GM18951 (cell line): ENCODE measurements around the gene POFUT1.
"Not testable (repeated sequence)": the region's sequence is repeated elsewhere in the genome, so short reads cannot be mapped to it uniquely, and the experiment has no call there.

Experiments used
- POLR2A ChIP-seq: IDR thresholded peaks from 4 replicates; pipeline ENCODE4 v1.6.1; 2011; ENCODE audit warnings: mild to moderate bottlenecking; ENCODE audit not compliant: insufficient read length, insufficient read depth; ENCODE audit errors: extremely low read depth
- in situ Hi-C: fragments of 300-500 bp; cut with MboI; formaldehyde crosslinking; loops from one replicate; pipeline ENCODE4 v1.12.0; 2022; ENCODE audit warnings: low sequenced_read_pairs, mixed read lengths, inconsistent platforms; ENCODE audit not compliant: unreplicated experiment

Gene POFUT1

DNA sequence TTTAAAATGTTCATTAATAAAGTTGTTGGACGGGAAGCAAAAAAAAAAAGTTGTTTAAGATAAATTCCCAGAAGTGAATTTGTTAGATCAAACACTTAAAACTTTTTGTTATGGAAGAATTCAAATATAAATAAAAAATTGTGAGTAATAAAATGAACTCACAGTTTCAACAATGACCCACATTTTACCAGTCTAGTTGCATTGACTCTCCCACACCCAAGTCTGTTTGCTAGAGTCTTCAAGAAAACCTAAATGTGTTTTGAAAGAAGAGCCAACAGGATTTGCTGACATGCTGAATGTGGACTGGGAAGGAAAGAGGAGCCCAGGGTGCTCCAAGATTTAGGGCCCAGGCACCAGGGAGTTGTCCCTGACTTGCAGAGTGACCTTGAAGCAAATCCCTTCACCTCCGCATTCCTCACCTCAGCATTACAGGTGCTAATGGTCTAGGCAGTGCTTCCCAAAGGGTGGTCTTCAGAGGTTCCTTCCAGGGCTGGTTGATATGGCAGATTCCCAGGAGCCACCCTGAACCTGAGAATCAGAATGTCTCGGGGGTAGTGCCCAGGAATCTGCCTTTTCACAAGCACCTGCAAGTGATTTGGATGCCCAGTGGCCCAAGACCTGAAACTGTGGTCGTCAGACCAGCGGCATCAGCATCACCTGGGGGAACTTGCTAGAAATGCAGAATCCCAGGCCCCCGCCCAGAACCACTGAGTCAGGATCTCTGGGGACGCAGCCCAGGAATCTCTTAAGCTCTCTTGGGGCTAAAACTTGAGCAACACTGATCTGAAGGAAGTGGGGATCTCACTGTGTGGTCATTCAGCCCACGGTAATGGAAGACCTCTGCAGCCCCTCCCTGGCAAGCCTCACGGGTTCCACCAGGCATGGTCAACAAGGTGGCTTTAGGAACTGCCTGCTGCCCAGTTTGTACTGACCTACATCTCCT, 31.1 kb downstream of the POFUT1 start:
- in situ Hi-C loops = no loop called here
- TF ChIP-seq POLR2A = no peak

DNA sequence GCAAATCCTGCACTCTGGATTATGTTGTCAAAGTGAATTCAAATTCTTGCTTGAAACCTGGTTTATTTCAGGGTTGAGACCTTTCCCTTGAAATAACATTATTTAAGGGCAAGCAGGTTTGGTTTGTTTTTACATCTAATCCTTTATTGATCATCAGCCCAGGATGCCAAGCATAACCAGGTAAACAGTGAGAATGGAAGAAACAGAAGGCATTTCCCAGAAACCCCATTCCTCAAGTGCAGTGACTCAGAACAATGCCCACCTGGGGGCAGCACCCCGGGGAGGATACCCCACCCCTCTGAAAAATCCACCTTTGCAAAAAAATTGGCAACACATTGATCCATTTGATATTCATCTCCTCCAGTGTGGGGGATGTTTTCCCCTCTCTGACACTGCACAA, 32.5 kb downstream of the POFUT1 start:
- no peak for TF ChIP-seq POLR2A
- in situ Hi-C loops = no loop called here

DNA sequence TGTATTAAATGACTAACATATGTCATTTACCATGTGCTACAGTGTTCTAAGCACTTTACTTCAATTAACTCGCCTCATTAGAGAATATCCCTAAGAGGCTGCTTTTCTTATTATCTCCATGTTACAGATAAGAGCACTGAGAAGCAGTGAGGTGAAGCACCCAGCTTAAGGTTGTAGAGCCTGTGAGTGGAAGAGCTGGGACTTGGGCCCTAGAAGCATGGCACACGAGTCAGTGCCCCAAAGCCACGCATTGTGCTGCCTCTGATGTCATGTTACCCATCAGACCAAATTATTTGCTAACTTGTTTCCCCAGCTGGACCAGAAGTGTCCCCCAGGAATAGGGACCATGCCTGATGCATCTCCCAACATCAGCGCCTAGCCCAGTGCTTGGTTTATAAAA, 34.1 kb downstream of the POFUT1 start:
- in situ Hi-C loops = no loop called here
- no peak for TF ChIP-seq POLR2A

DNA sequence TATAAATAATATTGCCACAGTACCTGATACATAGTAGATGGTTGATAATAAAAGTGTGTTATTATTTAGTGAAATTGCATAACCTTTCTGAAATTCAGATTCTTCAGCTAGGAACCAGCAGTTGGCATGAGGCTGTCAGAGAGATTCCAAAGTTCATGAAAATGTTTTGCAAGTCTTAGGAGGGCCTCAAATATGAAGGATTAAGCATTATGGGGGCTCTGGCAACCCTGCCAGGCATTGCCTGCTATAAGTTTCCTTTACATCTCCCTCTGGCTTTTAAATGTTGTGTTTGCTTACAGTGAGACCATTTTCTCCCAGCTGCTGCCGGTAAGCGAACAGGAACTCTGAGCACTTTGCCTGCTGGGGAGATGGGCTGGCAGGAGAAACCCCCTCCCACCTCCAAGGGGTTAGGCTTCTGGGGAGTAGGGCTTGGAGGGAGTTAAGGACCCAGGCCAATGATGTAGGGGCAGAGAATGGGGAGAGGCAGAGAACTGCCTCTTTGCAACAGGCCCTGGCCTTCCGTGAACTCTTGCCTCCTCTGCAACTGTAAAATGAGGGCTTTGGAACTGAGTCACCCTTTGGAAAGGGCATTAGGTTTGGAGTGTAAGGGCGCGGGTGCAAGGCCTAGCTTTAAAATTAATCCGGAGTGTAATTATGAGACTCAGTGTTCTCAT, 36.6 kb downstream of the POFUT1 start:
- in situ Hi-C loops = no loop called here
- TF ChIP-seq POLR2A = no peak

DNA sequence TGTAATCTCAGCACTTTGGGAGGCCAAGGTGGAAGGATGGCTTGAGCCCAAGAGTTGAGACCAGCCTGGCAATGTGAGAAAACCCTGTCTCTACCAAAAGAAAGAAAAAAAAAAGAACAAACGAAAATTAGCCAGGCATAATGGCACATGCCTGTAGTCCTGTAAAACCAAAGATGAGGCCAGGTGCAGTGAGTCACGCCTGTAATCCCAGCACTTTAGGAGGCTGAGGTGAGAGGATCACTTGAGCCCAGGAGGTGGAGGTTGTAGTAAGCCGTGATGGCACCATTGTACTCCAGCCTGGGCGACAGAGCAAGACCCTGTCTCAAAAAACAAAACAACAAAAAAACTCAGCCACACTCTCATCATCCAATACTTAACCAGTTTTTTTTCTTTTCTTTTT, 37.3 kb downstream of the POFUT1 start:
- in situ Hi-C loops = no loop called here
- no peak for TF ChIP-seq POLR2A

DNA sequence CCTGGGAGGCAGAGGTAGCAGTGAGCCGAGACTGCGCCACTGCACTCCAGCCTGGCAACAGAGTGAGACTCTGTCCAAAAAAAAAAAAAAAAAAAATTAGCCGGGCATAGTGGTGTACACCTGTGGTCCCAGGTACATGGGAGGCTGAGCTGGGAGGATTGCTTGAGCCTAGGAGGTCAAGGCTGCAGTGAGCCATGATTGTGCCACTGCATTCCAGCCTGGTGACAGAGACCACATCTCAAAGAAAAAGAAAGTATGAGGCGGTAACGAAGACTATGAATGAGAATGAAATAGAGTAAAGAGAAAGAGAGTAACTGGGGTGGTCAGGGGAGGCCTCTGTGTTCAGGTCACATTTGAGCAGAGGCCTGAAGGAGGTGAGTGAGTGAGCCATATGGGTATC, 38.5 kb downstream of the POFUT1 start:
- in situ Hi-C loops = not testable (repeated sequence)

DNA sequence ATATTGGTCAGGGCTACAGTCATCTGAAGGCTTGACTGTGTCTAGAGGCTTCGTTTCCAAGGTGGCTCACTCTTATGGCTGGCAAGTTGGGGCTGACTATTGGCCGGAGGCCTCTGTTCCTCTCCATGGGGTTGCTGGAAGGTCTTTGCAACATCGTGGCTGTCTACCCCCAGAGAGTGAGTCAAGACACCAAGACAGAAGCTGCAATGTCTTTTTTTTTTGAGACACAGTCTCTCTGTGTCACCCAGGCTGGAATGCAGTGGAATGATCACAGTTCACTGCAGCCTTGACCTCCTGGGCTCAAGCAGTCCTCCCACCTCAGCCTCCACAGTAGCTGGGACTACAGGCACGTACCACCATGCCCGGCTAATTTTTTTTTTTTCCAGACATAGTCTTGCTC, 40.4 kb downstream of the POFUT1 start:
- in situ Hi-C loops = no loop called here
- TF ChIP-seq POLR2A = no peak

DNA sequence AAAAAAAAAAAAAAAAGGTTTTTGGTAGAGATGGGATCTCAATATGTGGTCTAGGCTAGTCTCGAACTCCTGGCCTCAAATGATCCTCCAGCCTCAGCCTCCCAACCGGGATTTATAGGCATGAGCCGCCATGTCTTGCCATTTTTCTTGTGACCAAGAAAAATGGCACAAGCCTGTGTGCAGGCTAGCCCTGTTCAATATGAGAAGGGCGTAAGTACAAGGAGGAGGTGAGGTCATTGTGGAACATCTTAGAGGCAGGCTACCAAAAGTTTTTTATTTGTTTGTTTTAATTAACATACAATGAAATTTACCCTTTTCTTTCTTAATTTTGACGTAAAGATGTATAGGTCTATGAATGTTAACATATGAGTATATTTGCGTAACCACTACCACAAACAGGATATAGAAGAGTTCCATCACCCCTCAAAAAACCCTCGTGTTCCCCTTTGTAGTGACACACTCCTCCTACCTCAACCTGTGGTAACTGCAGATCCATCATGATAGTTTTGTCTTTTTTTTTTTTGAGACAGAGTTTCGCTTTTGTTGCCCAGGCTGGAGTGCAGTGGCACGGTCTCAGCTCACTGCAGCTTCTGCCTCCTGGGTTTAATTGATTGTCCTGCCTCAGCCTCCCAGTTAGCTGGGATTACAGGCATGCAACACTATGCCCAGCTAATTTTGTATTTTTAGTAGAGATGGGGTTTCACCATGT, 41.5 kb downstream of the POFUT1 start:
- in situ Hi-C loops = no loop called here
- TF ChIP-seq POLR2A = no peak

DNA sequence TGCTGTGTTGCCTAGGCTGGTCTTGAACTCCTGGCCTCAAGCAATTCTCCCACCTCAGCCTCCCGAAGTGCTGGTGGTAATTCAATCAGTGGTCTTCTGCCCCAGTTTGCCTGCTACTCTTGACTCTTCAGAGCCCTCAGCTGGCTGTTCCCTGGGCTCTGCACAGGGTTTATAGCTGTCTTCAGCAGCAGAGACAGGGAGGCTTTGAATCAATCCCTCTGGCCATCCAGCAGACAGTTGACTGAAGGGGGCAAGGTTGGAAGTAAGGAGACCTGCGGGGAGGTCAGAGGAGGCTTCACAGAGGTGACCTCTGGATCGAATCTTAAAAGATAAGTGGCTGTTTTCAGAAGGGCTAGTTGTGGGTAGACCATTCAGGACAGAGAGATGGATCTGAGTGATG, 43.8 kb downstream of the POFUT1 start:
- TF ChIP-seq POLR2A = no peak
- in situ Hi-C loops = no loop called here

DNA sequence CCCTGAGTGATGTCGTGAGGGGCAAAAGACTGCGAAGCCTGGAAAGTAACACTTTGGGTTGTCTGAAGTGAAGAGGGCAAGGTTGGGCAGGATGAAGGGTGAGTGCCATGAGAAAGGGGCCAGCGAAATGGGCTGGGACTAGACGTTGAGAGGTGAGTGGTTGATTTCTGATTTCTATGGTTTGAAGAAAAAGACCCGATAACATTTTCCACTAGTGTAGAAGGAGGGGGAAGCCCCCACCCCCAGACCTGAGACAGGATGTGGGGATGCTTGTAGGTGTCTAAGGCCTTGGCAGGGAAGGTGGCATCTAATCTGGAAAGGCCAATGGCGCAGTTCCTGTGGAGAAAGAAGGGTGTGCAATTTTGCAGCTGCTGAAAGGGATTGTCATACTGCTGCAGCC, 44.5 kb downstream of the POFUT1 start:
- in situ Hi-C loops = no loop called here
- no peak for TF ChIP-seq POLR2A

DNA sequence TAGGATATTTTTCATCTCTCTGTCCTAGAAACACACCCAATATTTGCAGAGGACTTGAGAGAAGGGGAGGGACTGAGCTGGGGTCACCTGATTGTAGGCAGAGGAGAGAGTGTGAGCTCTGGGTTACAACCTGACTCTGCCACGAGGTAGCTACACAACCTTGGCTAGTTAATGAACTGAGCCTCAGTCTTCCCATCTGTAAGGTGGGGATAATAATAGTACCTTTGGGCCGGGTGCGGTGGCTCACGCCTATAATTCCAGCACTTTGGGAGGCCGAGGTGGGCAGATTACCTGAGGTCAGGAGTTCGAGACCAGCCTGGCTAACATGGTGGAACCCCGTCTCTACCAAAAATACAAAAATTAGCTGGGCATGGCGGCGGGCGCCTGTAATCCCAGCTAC, 53.3 kb downstream of the POFUT1 start:
- in situ Hi-C loops = not testable (repeated sequence)

DNA sequence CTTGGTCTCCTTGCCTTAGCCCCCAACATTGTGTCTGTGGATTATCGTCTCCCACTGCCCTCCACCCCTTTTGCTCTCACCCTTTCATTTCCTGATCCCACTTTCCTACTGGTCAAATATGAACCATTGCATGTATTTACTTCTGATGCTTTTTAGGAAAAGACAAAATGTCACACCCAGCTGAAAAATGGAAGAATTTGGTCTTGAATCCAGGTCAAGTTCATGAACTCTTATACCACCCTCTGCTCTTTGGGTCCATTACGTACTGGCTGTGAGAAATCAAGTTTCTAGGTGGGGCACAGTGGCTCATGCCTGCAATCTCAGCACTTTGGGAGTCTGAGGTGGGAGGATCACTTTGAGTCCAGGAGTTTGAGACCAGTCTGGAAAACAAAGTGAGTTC, 54.0 kb downstream of the POFUT1 start:
- TF ChIP-seq POLR2A = no peak
- in situ Hi-C loops = no loop called here

DNA sequence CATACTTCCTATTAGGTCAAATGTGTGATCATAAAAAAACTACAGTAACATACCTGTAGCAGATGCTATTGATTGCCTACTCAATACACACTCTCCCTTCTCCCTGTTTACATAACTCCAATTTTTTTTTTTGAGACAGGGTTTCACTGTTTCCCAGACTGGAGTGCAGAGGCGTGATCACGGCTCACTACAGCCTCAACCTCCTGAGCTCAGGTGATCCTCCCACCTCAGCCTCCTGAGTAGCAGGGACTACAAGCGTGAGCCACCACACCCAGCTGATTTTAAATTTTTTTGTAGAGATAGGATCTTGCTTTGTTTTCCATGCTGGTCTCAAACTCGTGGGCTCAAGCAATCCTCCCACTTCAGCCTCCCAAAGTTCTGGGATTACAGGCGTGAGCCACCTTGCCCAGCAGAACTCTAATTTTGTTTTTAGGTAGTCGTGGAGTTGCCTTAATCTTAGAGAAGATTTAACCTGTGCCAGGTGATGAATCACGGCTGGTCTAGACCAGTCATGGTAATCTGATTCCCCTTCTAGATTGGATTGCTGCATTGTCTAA, 55.8 kb downstream of the POFUT1 start:
- in situ Hi-C loops = no loop called here
- no peak for TF ChIP-seq POLR2A

DNA sequence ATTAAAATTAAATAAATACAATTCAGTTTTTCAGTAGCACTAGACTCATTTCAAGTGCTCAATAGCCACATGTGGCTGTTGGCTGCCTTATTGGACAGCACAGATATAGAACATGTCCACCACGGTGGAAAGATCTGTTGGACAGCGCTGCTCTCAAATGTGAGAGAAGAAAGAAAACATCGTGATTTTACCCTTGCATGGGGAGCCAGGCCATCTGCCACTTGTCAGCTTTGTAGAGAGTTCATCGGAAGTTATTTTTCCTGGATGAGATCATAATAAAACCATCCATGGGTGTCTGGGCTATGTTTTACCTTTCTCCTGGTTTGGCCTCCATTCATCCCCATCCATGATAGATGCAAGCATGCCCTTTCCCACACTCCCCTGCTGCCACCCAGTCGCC, 63.9 kb downstream of the POFUT1 start:
- in situ Hi-C loops = no loop called here

DNA sequence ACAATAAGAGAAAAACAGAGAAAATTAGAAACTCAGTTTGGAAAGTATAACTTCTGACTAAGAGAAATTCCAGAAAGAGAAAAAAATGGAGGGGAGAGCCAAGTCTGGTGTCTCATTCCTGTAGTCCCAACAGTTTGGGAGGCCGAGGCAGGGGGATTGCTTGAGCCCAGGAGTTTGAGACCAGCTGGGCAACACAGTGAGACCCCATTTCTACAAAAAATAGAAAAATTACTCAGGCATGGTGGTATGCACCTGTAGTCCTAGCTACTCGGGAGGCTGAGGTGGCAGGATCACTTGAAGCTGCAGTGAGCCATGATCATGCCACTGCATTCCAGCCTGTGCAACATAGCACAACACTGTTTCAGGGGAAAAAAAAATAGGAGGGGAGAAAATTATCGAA, 66.7 kb downstream of the POFUT1 start:
- TF ChIP-seq POLR2A = no peak
- in situ Hi-C loops = no loop called here

More for the DNA sequence above, 63.9 kb downstream of the POFUT1 start:
- TF ChIP-seq POLR2A = no peak

DNA sequence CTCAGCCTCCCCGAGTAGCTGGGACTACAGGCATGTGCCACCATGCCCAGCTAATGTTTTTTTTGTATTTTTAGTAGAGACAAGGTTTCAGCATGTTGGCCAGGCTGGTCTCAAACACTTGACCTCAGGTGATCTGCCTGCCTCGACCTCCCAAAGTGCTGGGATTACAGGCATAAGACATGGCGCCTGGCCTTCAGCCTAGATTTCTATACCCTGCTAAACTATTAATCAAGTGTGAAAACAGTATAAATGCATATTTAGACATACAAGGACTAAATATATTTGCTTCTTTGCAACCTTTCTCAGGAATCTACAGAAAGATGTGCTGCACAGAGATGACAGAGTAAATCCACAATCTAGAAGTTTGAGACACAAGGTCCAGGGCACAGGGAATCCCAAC, 67.5 kb downstream of the POFUT1 start:
- in situ Hi-C loops = not testable (repeated sequence)
